Activated CD8-positive, alpha-beta T cell treated with anti-CD3 and anti-CD28 coated beads, Interleukin-2, amount 10 ng/mL, durations not matched to agents 7 days and 5 days (primary cell): ENCODE measurements around the gene TMEM132C. TPM values are rescaled to one million over a fixed set of nuclear protein-coding genes. Genes with fewer than 3 reads are reported as not detected.
A peak's percentile ranks its signal among the peaks of the same experiment; 100 is the strongest.

Source experiments
- ATAC-seq: fragments of 150-1000 bp; cut with Tn5 transposase; one replicate; pipeline ENCODE4 v1.10.0; 2021; ENCODE audit warnings: moderate library complexity
- CTCF ChIA-PET: fragments of 350-600 bp; sonication (Branson Sonifier 250); formaldehyde crosslinking; loops from one replicate; lab custom pipeline; 2021; ENCODE audit warnings: antibody characterized with exemption; lab: Charles Lee
- POLR2A ChIA-PET: fragments of 350-600 bp; sonication (Branson Sonifier 250); formaldehyde crosslinking; loops from one replicate; lab custom pipeline; 2021; ENCODE audit warnings: antibody characterized with exemption; lab: Charles Lee
- DNase-seq: peaks from one replicate; pipeline ENCODE4 v3.0.0-alpha.2; 2020
- H3K27ac Mint-ChIP-seq: one replicate; pipeline ENCODE4 v1.8.0; 2021; ENCODE audit warnings: mild to moderate bottlenecking, mixed read lengths
- H3K27me3 Mint-ChIP-seq: one replicate; pipeline ENCODE4 v1.8.0; 2021; ENCODE audit warnings: low read depth, mixed read lengths
- H3K36me3 Mint-ChIP-seq: one replicate; pipeline ENCODE4 v1.8.0; 2021; ENCODE audit warnings: low read depth, mixed read lengths
- H3K4me1 Mint-ChIP-seq: one replicate; pipeline ENCODE4 v1.8.0; 2021; ENCODE audit warnings: low read depth, mixed read lengths
- H3K4me3 Mint-ChIP-seq: one replicate; pipeline ENCODE4 v1.8.0; 2021; ENCODE audit warnings: mild to moderate bottlenecking, mixed read lengths
- H3K9me3 Mint-ChIP-seq: one replicate; pipeline ENCODE4 v1.8.0; 2022; ENCODE audit warnings: mixed read lengths; ENCODE audit not compliant: insufficient read depth
- total RNA-seq, 2 experiments: library from RNA; stranded (reverse); gene quantifications; one replicate each; pipeline ENCODE4 v1.2.3, GENCODE V29; 2021

TMEM132C gene
- total RNA-seq, 2 experiments from 2014 or later = not detected

DNA sequence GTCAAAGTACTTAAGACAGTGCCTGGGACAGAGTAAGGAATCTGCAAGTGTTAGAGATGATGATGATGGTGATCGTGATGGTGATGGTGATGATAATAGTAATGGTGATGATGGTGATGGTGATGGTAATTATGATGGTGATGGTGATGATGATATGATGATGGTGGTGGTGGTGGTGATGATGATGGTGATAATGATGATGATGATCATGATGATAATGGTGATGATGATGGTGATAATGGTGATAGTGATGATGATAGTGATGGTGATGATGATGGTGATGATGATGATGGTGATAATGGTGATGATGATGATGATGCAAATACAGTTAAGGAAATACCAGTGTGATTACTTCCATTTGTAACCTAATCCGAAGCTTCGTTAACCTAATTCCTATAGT is 5.2 kb upstream of the TMEM132C start:
- Mint-ChIP-seq H3K9me3 (peaks cover 4% of the 10 kb centered on the region), H3K27me3 (peaks cover 17% of the 10 kb centered on the region), H3K4me3 (no peak overlapping the region), H3K36me3 (peaks cover 1% of the 10 kb centered on the region), H3K27ac (no peak overlapping the region), H3K4me1 (no peaks in the 10 kb centered on the region)
- CTCF ChIA-PET = no interaction called here
- ATAC-seq = no peak
- no peak for DNase-seq
- POLR2A ChIA-PET = no interaction called here

- POLR2A ChIA-PET = no interaction called here
- Mint-ChIP-seq H3K9me3 (peaks cover 4% of the 10 kb centered on the region), H3K4me1 (no peaks in the 10 kb centered on the region), H3K27ac (no peak overlapping the region), H3K27me3 (peaks cover 34% of the 10 kb centered on the region), H3K4me3 (no peak overlapping the region), H3K36me3 (peaks cover 1% of the 10 kb centered on the region)
- CTCF ChIA-PET = no interaction called here
- ATAC-seq = no peak
- no peak for DNase-seq
Measured at GRCh38 chr12:128265566-128265965, 1.4 kb upstream of the TMEM132C start.

GRCh38 chr12:128266086-128266485 is 884 bp upstream of the TMEM132C start:
- Mint-ChIP-seq H3K36me3 (peaks cover 1% of the 10 kb centered on the region), H3K27ac (peak overlapping the region; percentile 39)

DNA sequence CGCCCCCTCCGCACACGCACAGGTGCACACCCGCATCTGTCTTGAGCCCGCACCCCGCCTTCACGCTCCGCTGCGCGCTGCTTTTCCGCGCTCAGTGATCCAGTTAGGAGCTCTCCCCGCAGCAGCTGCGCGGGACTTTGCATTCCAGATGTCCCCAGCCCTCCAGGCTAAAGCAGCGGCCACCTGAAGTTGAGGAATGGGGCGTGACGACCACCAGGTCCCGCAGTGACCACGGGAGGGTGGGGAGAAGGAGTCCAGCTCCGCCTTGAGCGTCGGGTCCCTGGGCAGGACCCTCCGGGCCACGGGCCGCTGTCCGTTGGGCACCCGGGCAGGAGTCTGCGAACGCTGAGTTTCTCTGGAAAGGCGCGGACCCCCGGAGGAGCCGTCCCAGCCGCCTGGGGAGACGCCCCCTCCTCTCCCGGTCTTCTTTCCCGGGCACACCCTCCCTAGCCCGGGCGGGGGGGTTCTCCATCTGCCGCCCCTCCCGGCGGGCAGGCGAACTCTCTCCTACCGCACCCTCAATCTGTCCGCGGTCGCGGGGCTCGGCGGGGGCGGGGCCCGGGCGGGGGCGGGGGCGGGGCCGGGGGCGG is 334 bp upstream of the TMEM132C start:
- peaks cover 34% of the 10 kb centered on the region for H3K27me3 Mint-ChIP-seq
- H3K4me1 Mint-ChIP-seq = no peaks in the 10 kb centered on the region
- H3K9me3 Mint-ChIP-seq = peaks cover 4% of the 10 kb centered on the region
- H3K4me3 Mint-ChIP-seq = no peak overlapping the region
- H3K36me3 Mint-ChIP-seq = peaks cover 1% of the 10 kb centered on the region
- H3K27ac Mint-ChIP-seq = peak overlapping the region; percentile 39
- POLR2A ChIA-PET = no interaction called here
- DNase-seq (no peak), ATAC-seq (no peak)
- CTCF ChIA-PET = no interaction called here

More at GRCh38 chr12:128266086-128266485, 884 bp upstream of the TMEM132C start:
- ChIA-PET CTCF (no interaction called here), POLR2A (no interaction called here)
- no peak for DNase-seq
- Mint-ChIP-seq H3K9me3 (peaks cover 4% of the 10 kb centered on the region), H3K27me3 (peaks cover 34% of the 10 kb centered on the region), H3K4me3 (no peak overlapping the region), H3K4me1 (no peaks in the 10 kb centered on the region)
- ATAC-seq = no peak

GRCh38 chr12:128267651-128268378 is 845 bp downstream of the TMEM132C start:
- CTCF ChIA-PET = interaction anchor here (1.1 kb wide), 1 partner anchor 9 kb away, joined by 3 read pairs; no protein-coding TSS in a partner anchor

DNA sequence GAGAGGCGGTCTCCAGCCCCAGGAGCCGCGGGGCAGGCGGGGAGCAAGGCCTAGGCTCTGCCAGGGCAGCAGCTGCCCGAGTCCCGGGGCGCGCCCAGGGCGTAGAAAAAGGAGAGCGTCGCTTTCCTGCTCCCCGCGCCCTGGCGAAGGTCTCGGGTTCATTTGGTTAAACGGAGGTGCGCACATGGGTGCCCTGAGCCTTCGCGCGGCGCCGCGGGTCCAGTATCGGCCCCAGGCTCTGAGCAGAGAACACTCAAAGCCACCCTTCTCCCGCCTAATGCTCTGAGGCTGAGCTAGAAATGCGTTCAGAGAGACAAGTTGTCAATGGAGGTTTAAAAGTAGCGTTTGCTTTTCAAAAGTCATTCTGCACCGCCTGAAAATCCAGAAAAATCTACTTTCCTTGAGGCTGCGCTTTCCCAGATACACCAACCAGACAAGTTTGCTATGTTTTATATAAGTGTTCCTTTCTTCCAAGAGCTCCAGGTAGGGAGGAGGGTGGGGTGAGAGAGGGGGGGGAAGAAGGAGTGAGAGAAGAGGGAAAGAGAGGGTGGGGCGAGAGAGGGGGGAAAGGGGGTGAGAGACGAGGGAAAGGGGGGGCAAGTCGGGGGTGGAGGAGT is 1.5 kb downstream of the TMEM132C start:
- Mint-ChIP-seq H3K4me1 (no peaks in the 10 kb centered on the region), H3K27me3 (peaks cover 34% of the 10 kb centered on the region), H3K9me3 (peaks cover 4% of the 10 kb centered on the region), H3K36me3 (peaks cover 1% of the 10 kb centered on the region), H3K27ac (no peak overlapping the region), H3K4me3 (no peak overlapping the region)
- no peak for ATAC-seq
- DNase-seq = no peak
- POLR2A ChIA-PET = no interaction called here
- CTCF ChIA-PET = interaction anchor here (1.1 kb wide), 1 partner anchor 9 kb away, joined by 3 read pairs; no protein-coding TSS in a partner anchor

More at GRCh38 chr12:128267651-128268378, 845 bp downstream of the TMEM132C start:
- Mint-ChIP-seq H3K36me3 (peaks cover 1% of the 10 kb centered on the region), H3K4me3 (no peak overlapping the region), H3K9me3 (peaks cover 4% of the 10 kb centered on the region), H3K4me1 (no peaks in the 10 kb centered on the region), H3K27ac (no peak overlapping the region), H3K27me3 (peaks cover 34% of the 10 kb centered on the region)
- DNase-seq (no peak), ATAC-seq (no peak)
- POLR2A ChIA-PET = no interaction called here

GRCh38 chr12:128269181-128269591 is 2.2 kb downstream of the TMEM132C start:
- peaks cover 1% of the 10 kb centered on the region for H3K36me3 Mint-ChIP-seq
- no peak overlapping the region for H3K4me3 Mint-ChIP-seq
- peaks cover 3% of the 10 kb centered on the region for H3K9me3 Mint-ChIP-seq
- DNase-seq (no peak), ATAC-seq (no peak)
- CTCF ChIA-PET = no interaction called here
- POLR2A ChIA-PET = no interaction called here
- peaks cover 32% of the 10 kb centered on the region for H3K27me3 Mint-ChIP-seq
- H3K4me1 Mint-ChIP-seq = no peaks in the 10 kb centered on the region
- no peak overlapping the region for H3K27ac Mint-ChIP-seq

- ChIA-PET POLR2A (no interaction called here), CTCF (no interaction called here)
- DNase-seq (no peak), ATAC-seq (no peak)
- Mint-ChIP-seq H3K4me1 (no peaks in the 10 kb centered on the region), H3K9me3 (no peaks in the 10 kb centered on the region), H3K27me3 (no peaks in the 10 kb centered on the region), H3K4me3 (no peak overlapping the region), H3K27ac (no peak overlapping the region), H3K36me3 (no peaks in the 10 kb centered on the region)
Measured at GRCh38 chr12:128276471-128276870, 9.5 kb downstream of the TMEM132C start.

DNA sequence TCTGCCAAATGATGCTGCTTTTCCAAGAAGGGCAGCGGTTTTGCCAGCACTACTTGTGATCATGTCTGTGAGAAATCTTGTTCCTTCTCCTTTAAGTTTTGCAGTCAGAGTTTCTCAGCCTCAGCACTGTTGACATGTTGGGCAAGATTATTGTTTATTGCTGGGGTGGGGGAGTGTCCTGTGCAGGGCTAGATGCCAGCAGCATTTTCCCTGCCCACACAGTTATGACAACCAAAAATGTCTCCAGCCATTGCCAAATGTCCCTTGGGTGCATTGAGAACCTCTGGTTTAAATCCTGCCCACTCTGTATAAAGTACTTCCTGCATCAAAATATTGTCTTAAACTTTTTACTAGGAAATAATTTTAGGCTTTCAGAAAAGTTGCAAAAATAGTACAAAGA is 20.0 kb downstream of the TMEM132C start:
- CTCF ChIA-PET = no interaction called here
- Mint-ChIP-seq H3K36me3 (no peaks in the 10 kb centered on the region), H3K27ac (no peak overlapping the region), H3K4me1 (no peaks in the 10 kb centered on the region), H3K4me3 (no peak overlapping the region), H3K27me3 (no peaks in the 10 kb centered on the region), H3K9me3 (no peaks in the 10 kb centered on the region)
- ATAC-seq (no peak), DNase-seq (no peak)
- POLR2A ChIA-PET = no interaction called here

GRCh38 chr12:128288357-128288756 is 21.4 kb downstream of the TMEM132C start:
- H3K36me3 Mint-ChIP-seq = no peaks in the 10 kb centered on the region
- H3K4me3 Mint-ChIP-seq = no peak overlapping the region
- no peaks in the 10 kb centered on the region for H3K4me1 Mint-ChIP-seq
- no peaks in the 10 kb centered on the region for H3K27me3 Mint-ChIP-seq
- no peak for DNase-seq
- CTCF ChIA-PET = no interaction called here
- H3K27ac Mint-ChIP-seq = no peak overlapping the region
- POLR2A ChIA-PET = no interaction called here
- H3K9me3 Mint-ChIP-seq = no peaks in the 10 kb centered on the region
- no peak for ATAC-seq

DNA sequence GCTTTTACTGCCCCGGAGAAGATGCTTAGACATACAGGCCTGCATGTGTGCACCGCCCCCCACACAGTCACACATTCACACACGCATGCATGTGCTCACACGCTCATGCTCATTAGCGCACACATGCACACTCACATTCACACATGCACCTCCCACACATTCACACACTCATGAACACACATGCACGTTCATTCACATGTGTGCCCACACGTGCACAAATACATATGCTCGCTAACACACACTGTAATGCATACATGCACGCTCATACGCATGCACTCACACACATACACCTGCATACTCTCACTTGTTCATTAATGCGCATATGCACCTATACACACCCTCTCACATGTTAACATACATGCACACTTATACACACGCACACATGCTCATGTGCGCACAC is 21.9 kb downstream of the TMEM132C start:
- no peak for ATAC-seq
- DNase-seq = no peak
- POLR2A ChIA-PET = no interaction called here
- Mint-ChIP-seq H3K36me3 (no peaks in the 10 kb centered on the region), H3K27me3 (no peaks in the 10 kb centered on the region), H3K4me1 (no peaks in the 10 kb centered on the region), H3K4me3 (no peak overlapping the region), H3K9me3 (no peaks in the 10 kb centered on the region), H3K27ac (no peak overlapping the region)
- CTCF ChIA-PET = no interaction called here

DNA sequence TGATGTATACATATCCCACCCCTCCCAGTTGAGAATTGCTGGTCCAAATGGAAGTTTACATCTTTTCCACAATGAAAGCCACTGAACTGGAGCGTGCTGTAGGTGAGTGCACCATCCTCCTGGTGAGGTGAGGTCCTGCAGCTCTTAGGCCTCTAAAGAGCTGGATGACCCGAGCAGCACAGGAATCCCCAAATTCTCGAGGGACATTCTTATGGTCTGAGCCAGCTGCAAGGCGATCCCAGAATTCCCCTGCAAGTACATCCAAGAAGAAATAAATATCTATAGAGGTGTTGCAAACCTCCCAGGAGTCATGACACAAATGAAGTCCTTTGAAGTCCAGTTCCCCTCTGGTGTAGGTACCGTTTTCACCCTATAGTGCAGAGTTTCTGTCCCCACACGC is 24.0 kb downstream of the TMEM132C start:
- Mint-ChIP-seq H3K27ac (no peak overlapping the region), H3K36me3 (no peaks in the 10 kb centered on the region), H3K27me3 (no peaks in the 10 kb centered on the region), H3K4me1 (no peaks in the 10 kb centered on the region), H3K9me3 (no peaks in the 10 kb centered on the region), H3K4me3 (no peak overlapping the region)
- POLR2A ChIA-PET = no interaction called here
- no peak for ATAC-seq
- CTCF ChIA-PET = no interaction called here
- no peak for DNase-seq
